Psoas muscle (tissue), 8 donors: ENCODE measurements around the gene CGB5. TPM values are rescaled to one million over a fixed set of nuclear protein-coding genes. Genes with fewer than 3 reads are reported as not detected.
"Not testable (repeated sequence)": the region's sequence is repeated elsewhere in the genome, so short reads cannot be mapped to it uniquely, and the experiment has no call there.

Experiments
- ATAC-seq, 4 donors: fragments of 200-7000 bp; cut with Tn5 transposase; one replicate each; pipeline ENCODE4 v1.9.1; 2020; ENCODE audit warnings: moderate library complexity in 3 of 4, mild to moderate bottlenecking in 2 of 4
- DNase-seq, 2 donors: peaks; one replicate each; pipeline ENCODE4 v3.0.0-alpha.2; 2020
- H3K27ac ChIP-seq: fragments of 200-600 bp; one replicate; pipeline ENCODE4 v1.8.0; 2022
- H3K27me3 ChIP-seq, 3 donors: fragments of 200-600 bp in 1 of 3; one replicate each; pipeline versions ENCODE4 v1.6.1 to v1.8.0; 2013 to 2022; ENCODE audit warnings: low read length in 2 of 3, mild to moderate bottlenecking in 2 of 3, moderate library complexity in 1 of 3; ENCODE audit not compliant: insufficient read depth in 3 of 3
- H3K36me3 ChIP-seq, 2 donors: fragments of 200-600 bp in 1 of 2; one replicate each; pipeline versions ENCODE4 v1.6.1 to v1.8.0; 2013 to 2022; ENCODE audit warnings: low read depth in 1 of 2, mild to moderate bottlenecking in 1 of 2, moderate library complexity in 1 of 2; ENCODE audit not compliant: insufficient read depth in 1 of 2
- H3K4me1 ChIP-seq: fragments of 200-600 bp; one replicate; pipeline ENCODE4 v1.8.0; 2022
- H3K4me3 ChIP-seq: fragments of 200-600 bp; one replicate; pipeline ENCODE4 v1.8.0; 2022; ENCODE audit warnings: mild to moderate bottlenecking
- H3K9me3 ChIP-seq: fragments of 200-600 bp; one replicate; pipeline ENCODE4 v1.8.0; 2022
- CTCF ChIP-seq: fragments of 200-600 bp; IDR thresholded peaks from one replicate; pipeline ENCODE4 v1.8.0; 2022; ENCODE audit warnings: antibody characterized with exemption
- WGBS, 3 donors: extraction: QIAGEN DNeasy Blood & Tissue Kit; methylation state at CpG; one replicate each; pipeline versions ENCODE4 v1.1.6 to v1.1.7; 2013; 5-methylcytosine and 5-hydroxymethylcytosine counted together
- intact Hi-C, 2 donors: fragments of 100-400 bp; cut with DNase I; formaldehyde crosslinking; loops; one replicate each; pipeline versions ENCODE4 v1.11.0 to v1.14.2; 2022
- polyA plus RNA-seq, 3 donors: library from polyadenylated mRNA; stranded (reverse); fragments of 200-250 nt; gene quantifications; one replicate each; pipeline ENCODE4 v1.2.3, GENCODE V29; 2013
- total RNA-seq, 4 donors: library from RNA; stranded (reverse); fragmentation: NEBNext Ultra II Directional in 2 of 4; extraction: Animal tissue kit (Norgen Biotek cat#: 25700) in 2 of 4; gene quantifications; one replicate each; pipeline versions ENCODE4 v1.2.1 to v1.2.4, GENCODE V29; 2021 to 2023
- donor health status: healthy with polysubstance abuse.
- donor health status: DM: no; HTN: no; CAD: no; lungs with moderate emphysema.
- donor health status: Bipolar disorder and iron deficiency.
- donor health status: healthy.
- donor health status: DM: yes; HTN: yes; CAD: no.
- donor health status: DM: no; HTN: no; CAD: no.
- donor health status: DM: no; HTN: no; CAD: no.
- donor health status: DM: yes; HTN: yes; CAD: no.

Gene CGB5
- total and polyA plus RNA-seq, 7 donors: 0.06 TPM; not detected in 6

- H3K36me3 ChIP-seq, ATAC-seq, intact Hi-C loops, H3K27me3 ChIP-seq, H3K4me1 ChIP-seq, H3K4me3 ChIP-seq, H3K9me3 ChIP-seq, DNase-seq, H3K27ac ChIP-seq: not testable (repeated sequence)
- 69 to 85% (median 77%) methylated on average over 2 to 3 of the region's 4 CpGs for WGBS, 3 donors
Measured at GRCh38 chr19:49049834-49050233, 6.2 kb downstream of the CGB5 start.

GRCh38 chr19:49050376-49051033 lies 6.9 kb downstream of the CGB5 start:
- intact Hi-C loops, ATAC-seq, H3K4me1 ChIP-seq, H3K4me3 ChIP-seq, DNase-seq, H3K36me3 ChIP-seq, H3K27ac ChIP-seq, H3K27me3 ChIP-seq, H3K9me3 ChIP-seq: not testable (repeated sequence)
- WGBS, 3 donors: 74 to 84% (median 76%) methylated on average over 24 of the region's 24 CpGs

- Histone ChIP-seq H3K36me3 (no peaks in the 10 kb centered on the region), H3K4me1 (peaks cover 5% of the 10 kb centered on the region), H3K9me3 (no peaks in the 10 kb centered on the region), H3K27ac (peak overlapping the region; percentile 67), H3K27me3 (no peaks in the 10 kb centered on the region), H3K4me3 (peak overlapping the region; percentile 82)
- TF ChIP-seq CTCF: peak; percentile 46
- DNase-seq (peak; percentile 66 to 77), ATAC-seq (peak; percentile 79 to 81 (median 80))
- whole genome bisulfite sequencing, 3 donors: 0 to 1% (median 1%) methylated on average over 56 to 63 of the region's 63 CpGs
- intact Hi-C loops: loop anchor here in 1 of 2 donors (5.0 kb wide), 1 partner anchor 44 kb away; no protein-coding TSS in a partner anchor
Measured at GRCh38 chr19:49056101-49056901, 12.7 kb downstream of the CGB5 start.

GRCh38 chr19:49056902-49057596 lies 13.4 kb downstream of the CGB5 start:
- DNase-seq, H3K36me3 ChIP-seq, H3K4me1 ChIP-seq, H3K9me3 ChIP-seq, H3K27me3 ChIP-seq: not testable (repeated sequence)
- intact Hi-C loops: loop anchor here in 1 of 2 donors (5.0 kb wide), 1 partner anchor 45 kb away; no protein-coding TSS in a partner anchor
- Histone ChIP-seq H3K27ac (peak overlapping the region; percentile 67), H3K4me3 (peak overlapping the region; percentile 82)
- peak; percentile 4 to 31 (median 14) for ATAC-seq
- WGBS, 3 donors: 1 to 3% (median 2%) methylated on average over 23 to 34 of the region's 34 CpGs

- Histone ChIP-seq H3K27ac (peak within 1 kb of the TSS; percentile 67), H3K4me3 (peak within 1 kb of the TSS; percentile 82), H3K36me3 (no peaks in the 10 kb centered on the region), H3K4me1 (peaks cover 5% of the 10 kb centered on the region), H3K27me3 (no peaks in the 10 kb centered on the region), H3K9me3 (no peaks in the 10 kb centered on the region)
- no peak for TF ChIP-seq CTCF
- 1 to 2% (median 2%) methylated on average over 34 to 38 of the region's 38 CpGs for WGBS, 3 donors
- DNase-seq (peak; percentile 76 to 84), ATAC-seq (peak; percentile 67 to 82 (median 72))
- intact Hi-C loops: loop anchor here in 1 of 2 donors (5.0 kb wide), 1 partner anchor 45 kb away; no protein-coding TSS in a partner anchor
Measured at GRCh38 chr19:49057636-49058234, 14.1 kb downstream of the CGB5 start, which contains the start of gene CGB7. Gene CGB7 (minus strand): TSS chr19:49057749. CDS start chr19:49055375, 2,374 bp downstream.
